Stimulated activated CD4-positive, alpha-beta T cell treated with anti-CD3 and anti-CD28 coated beads, TNF-alpha, amount 100 ng/mL, for 24 hours (primary cell): ENCODE data around the gene SCGB3A2.

Experiments
- DNase-seq, 3 experiments: peaks; one replicate each; pipeline ENCODE4 v3.0.0-alpha.2; 2020; ENCODE audit warnings: low read depth in 3 of 3

The SCGB3A2 gene

GRCh38 chr5:147878066-147878759 lies at the start of gene SCGB3A2:
Gene SCGB3A2 (plus strand): TSS chr5:147878711. CDS start chr5:147878804, 93 bp downstream.
- no peak for DNase-seq

GRCh38 chr5:147830035-147830434 lies 48.5 kb upstream of the SCGB3A2 start:
- DNase-seq, result no peak

- DNase-seq, result no peak
Measured at GRCh38 chr5:147831465-147831864, 47.0 kb upstream of the SCGB3A2 start, which contains the start of gene SPINK1. Gene SPINK1 (minus strand): TSS chr5:147831671. CDS start chr5:147831577, 94 bp downstream.

GRCh38 chr5:147832541-147832940 lies 46.0 kb upstream of the SCGB3A2 start:
- DNase-seq, result no peak

- DNase-seq, result no peak
Measured at GRCh38 chr5:147835386-147835798, 43.1 kb upstream of the SCGB3A2 start.

GRCh38 chr5:147836439-147836838 lies 42.1 kb upstream of the SCGB3A2 start:
- DNase-seq, result no peak

- no peak for DNase-seq
Measured at GRCh38 chr5:147842869-147843268, 35.6 kb upstream of the SCGB3A2 start.

GRCh38 chr5:147844846-147845245 lies 33.7 kb upstream of the SCGB3A2 start:
- no peak for DNase-seq

GRCh38 chr5:147845618-147846017 lies 32.9 kb upstream of the SCGB3A2 start:
- no peak for DNase-seq

GRCh38 chr5:147849226-147849625 lies 29.3 kb upstream of the SCGB3A2 start:
- DNase-seq, result no peak

GRCh38 chr5:147851578-147851977 lies 26.9 kb upstream of the SCGB3A2 start:
- no peak for DNase-seq

GRCh38 chr5:147852365-147852764 lies 26.1 kb upstream of the SCGB3A2 start:
- DNase-seq, result no peak

GRCh38 chr5:147853372-147853987 lies 25.0 kb upstream of the SCGB3A2 start:
- DNase-seq, result no peak

- DNase-seq, result no peak
Measured at GRCh38 chr5:147854331-147854730, 24.2 kb upstream of the SCGB3A2 start.

GRCh38 chr5:147854894-147855773 lies 23.4 kb upstream of the SCGB3A2 start:
- DNase-seq, result no peak

GRCh38 chr5:147855774-147856069 lies 22.8 kb upstream of the SCGB3A2 start:
- no peak for DNase-seq

GRCh38 chr5:147856801-147857200 lies 21.7 kb upstream of the SCGB3A2 start:
- DNase-seq, result no peak

GRCh38 chr5:147857302-147858129 lies 21.0 kb upstream of the SCGB3A2 start:
- peak in 2 of 3 experiments; percentile 5 to 16 for DNase-seq

GRCh38 chr5:147858565-147858964 lies 19.9 kb upstream of the SCGB3A2 start:
- DNase-seq, result no peak

- no peak for DNase-seq
Measured at GRCh38 chr5:147859962-147860640, 18.4 kb upstream of the SCGB3A2 start.

- no peak for DNase-seq
Measured at GRCh38 chr5:147860641-147861025, 17.9 kb upstream of the SCGB3A2 start.
